GM21528 (cell line): Measurements from ENCODE around the gene RC3H2.
"Not testable (repeated sequence)": the region's sequence is repeated elsewhere in the genome, so short reads cannot be mapped to it uniquely, and the experiment has no call there.

Source experiments
- ATAC-seq: cut with Tn5 transposase; IDR thresholded peaks from one replicate; pipeline ENCODE4 v1.9.1; 2021; ENCODE audit warnings: mild to moderate bottlenecking, moderate library complexity; ENCODE audit not compliant: unreplicated experiment, low FRiP score

Gene RC3H2

GRCh38 chr9:122929796-122930354 lies 24.7 kb upstream of the RC3H2 start:
- no peak for ATAC-seq

GRCh38 chr9:122923947-122924346 lies 18.8 kb upstream of the RC3H2 start:
- no peak for ATAC-seq

- ATAC-seq: no peak
Observed at GRCh38 chr9:122922713-122923112, 17.6 kb upstream of the RC3H2 start.

GRCh38 chr9:122918310-122918709 lies 13.2 kb upstream of the RC3H2 start:
- no peak for ATAC-seq

GRCh38 chr9:122912964-122913673 lies 8.0 kb upstream of the RC3H2 start, which contains the start of gene ZBTB6:
ZBTB6 (minus strand) TSS chr9:122913323; CDS start chr9:122912072, 1,251 bp downstream.
- ATAC-seq: peak; percentile 98

GRCh38 chr9:122912671-122912963 lies 7.5 kb upstream of the RC3H2 start:
- ATAC-seq: no peak

- not testable (repeated sequence) for ATAC-seq
Observed at GRCh38 chr9:122906122-122906521, 963 bp upstream of the RC3H2 start.

GRCh38 chr9:122904466-122904822 lies 715 bp downstream of the RC3H2 start:
- peak; percentile 39 for ATAC-seq

- ATAC-seq: no peak
Observed at GRCh38 chr9:122900791-122901190, 4.4 kb downstream of the RC3H2 start.

GRCh38 chr9:122897969-122898368 lies 7.2 kb downstream of the RC3H2 start:
- ATAC-seq: no peak

GRCh38 chr9:122888480-122888879 lies 16.7 kb downstream of the RC3H2 start:
- no peak for ATAC-seq

GRCh38 chr9:122883125-122883524 lies 22.0 kb downstream of the RC3H2 start:
- no peak for ATAC-seq

- ATAC-seq: no peak
Observed at GRCh38 chr9:122879443-122879842, 25.7 kb downstream of the RC3H2 start.

GRCh38 chr9:122875523-122875922 lies 29.6 kb downstream of the RC3H2 start:
- ATAC-seq: no peak

- not testable (repeated sequence) for ATAC-seq
Observed at GRCh38 chr9:122867276-122867675, 37.9 kb downstream of the RC3H2 start.

- ATAC-seq: no peak
Observed at GRCh38 chr9:122866079-122866478, 39.1 kb downstream of the RC3H2 start.

- ATAC-seq: no peak
Observed at GRCh38 chr9:122865300-122865699, 39.9 kb downstream of the RC3H2 start.

- ATAC-seq: no peak
Observed at GRCh38 chr9:122863407-122863806, 41.8 kb downstream of the RC3H2 start.

GRCh38 chr9:122860319-122861142 lies 44.6 kb downstream of the RC3H2 start:
- no peak for ATAC-seq

- no peak for ATAC-seq
Observed at GRCh38 chr9:122857815-122858214, 47.3 kb downstream of the RC3H2 start.

- not testable (repeated sequence) for ATAC-seq
Observed at GRCh38 chr9:122852085-122852786, 52.9 kb downstream of the RC3H2 start.
